ENCODE data around the gene PPP4R1.

The PPP4R1 gene

GRCh38 chr18:9508446-9509025, 105.8 kb downstream of the PPP4R1 start:
- TF ChIP-seq TAF1 (IDR thresholded peaks at IDR 0.05; ENCODE audit: borderline replicate concordance, insufficient read depth, low read length) (no peak), POLR2AphosphoS5 (IDR thresholded peaks at IDR 0.05; ENCODE audit: low read depth, low read length) (no peak), FOXP2 (optimal IDR thresholded peaks at IDR 0.05; ENCODE audit: borderline replicate concordance, extremely low read depth, extremely low read length, insufficient read depth) (no peak), SIN3A (IDR thresholded peaks at IDR 0.05; ENCODE audit: borderline replicate concordance, insufficient read depth, low read length) (no peak), REST (IDR thresholded peaks at IDR 0.05; ENCODE audit: insufficient read depth in 1 of 2, low read depth in 2 of 2, low read length in 2 of 2) (no peak)

GRCh38 chr18:9507565-9508088, 106.7 kb downstream of the PPP4R1 start:
- no peak for TF ChIP-seq FOXP2 (optimal IDR thresholded peaks at IDR 0.05; ENCODE audit: borderline replicate concordance, extremely low read depth, extremely low read length, insufficient read depth)
- no peak for TF ChIP-seq TAF1 (IDR thresholded peaks at IDR 0.05; ENCODE audit: borderline replicate concordance, insufficient read depth, low read length)
- TF ChIP-seq REST (IDR thresholded peaks at IDR 0.05; ENCODE audit: insufficient read depth in 1 of 2, low read depth in 2 of 2, low read length in 2 of 2), result no peak
- TF ChIP-seq POLR2AphosphoS5 (IDR thresholded peaks at IDR 0.05; ENCODE audit: low read depth, low read length), result no peak
- TF ChIP-seq SIN3A (IDR thresholded peaks at IDR 0.05; ENCODE audit: borderline replicate concordance, insufficient read depth, low read length), result no peak

GRCh38 chr18:9506046-9506792, 108.1 kb downstream of the PPP4R1 start:
- TF ChIP-seq SIN3A (IDR thresholded peaks at IDR 0.05; ENCODE audit: borderline replicate concordance, insufficient read depth, low read length) (no peak), TAF1 (IDR thresholded peaks at IDR 0.05; ENCODE audit: borderline replicate concordance, insufficient read depth, low read length) (no peak), REST (IDR thresholded peaks at IDR 0.05; ENCODE audit: insufficient read depth in 1 of 2, low read depth in 2 of 2, low read length in 2 of 2) (no peak), FOXP2 (optimal IDR thresholded peaks at IDR 0.05; ENCODE audit: borderline replicate concordance, extremely low read depth, extremely low read length, insufficient read depth) (no peak), POLR2AphosphoS5 (IDR thresholded peaks at IDR 0.05; ENCODE audit: low read depth, low read length) (no peak)

Measured in PFSK-1 (cell line).